WTC11 (cell line): Measurements from ENCODE around the gene PPM1N. TPM values are rescaled to one million over a fixed set of nuclear protein-coding genes. Genes with fewer than 3 reads are reported as not detected.

Experiments used
- CREM ChIP-seq: sonication (generic); formaldehyde crosslinking; IDR thresholded peaks from 2 replicates; pipeline ENCODE4 v1.8.1; 2022; ENCODE audit warnings: mild to moderate bottlenecking, missing genetic modification reagents, moderate library complexity
- FOXJ3 ChIP-seq: sonication (generic); formaldehyde crosslinking; IDR thresholded peaks from 2 replicates; pipeline ENCODE4 v1.9.0; 2021; ENCODE audit warnings: missing genetic modification reagents, mild to moderate bottlenecking, borderline replicate concordance
- FOXK1 ChIP-seq: sonication (generic); formaldehyde crosslinking; IDR thresholded peaks from 2 replicates; pipeline ENCODE4 v1.8.0; 2022; ENCODE audit warnings: mild to moderate bottlenecking, moderate library complexity, missing genetic modification reagents
- FOXP1 ChIP-seq: sonication (generic); formaldehyde crosslinking; IDR thresholded peaks from 2 replicates; pipeline ENCODE4 v1.8.0; 2022; ENCODE audit warnings: missing genetic modification reagents, mild to moderate bottlenecking, moderate library complexity, borderline replicate concordance
- GTF2I ChIP-seq: fragments of 250-450 bp; sonication (Bioruptor Pico); conservative IDR thresholded peaks from 2 replicates; pipeline ENCODE4 v1.4.0; 2021; ENCODE audit warnings: mild to moderate bottlenecking
- HMGA2 ChIP-seq: fragments of 250-450 bp; sonication (Bioruptor Pico); IDR thresholded peaks from 2 replicates; pipeline ENCODE4 v1.4.0; 2021; ENCODE audit warnings: mild to moderate bottlenecking, moderate library complexity
- MYBL2 ChIP-seq: sonication (generic); formaldehyde crosslinking; IDR thresholded peaks from 2 replicates; pipeline ENCODE4 v1.8.1; 2023; ENCODE audit warnings: mild to moderate bottlenecking, moderate library complexity, missing genetic modification reagents
- NFATC4 ChIP-seq: fragments of 250-450 bp; sonication (Bioruptor Pico); IDR thresholded peaks from 2 replicates; pipeline ENCODE4 v1.9.0; 2021; ENCODE audit warnings: mild to moderate bottlenecking
- NFYB ChIP-seq: sonication (generic); formaldehyde crosslinking; conservative IDR thresholded peaks from 2 replicates; pipeline ENCODE4 v1.8.0; 2022; ENCODE audit warnings: low read depth, missing genetic modification reagents
- NR1H2 ChIP-seq: sonication (generic); formaldehyde crosslinking; IDR thresholded peaks from 2 replicates; pipeline ENCODE4 v1.9.0; 2021; ENCODE audit warnings: mild to moderate bottlenecking, moderate library complexity, missing genetic modification reagents
- OVOL2 ChIP-seq: fragments of 250-450 bp; sonication (Bioruptor Pico); IDR thresholded peaks from 2 replicates; pipeline ENCODE4 v1.9.0; 2021; ENCODE audit warnings: mild to moderate bottlenecking, borderline replicate concordance
- TEAD1 ChIP-seq: sonication (generic); formaldehyde crosslinking; IDR thresholded peaks from 2 replicates; pipeline ENCODE4 v1.8.0; 2022; ENCODE audit warnings: mild to moderate bottlenecking, missing genetic modification reagents
- ZNF121 ChIP-seq: sonication (generic); formaldehyde crosslinking; IDR thresholded peaks from 2 replicates; pipeline ENCODE4 v1.8.0; 2023; ENCODE audit warnings: missing genetic modification reagents
- ZNF219 ChIP-seq: sonication (generic); formaldehyde crosslinking; IDR thresholded peaks from 2 replicates; pipeline ENCODE4 v1.8.0; 2023; ENCODE audit warnings: missing genetic modification reagents, mild to moderate bottlenecking, borderline replicate concordance
- ZNF263 ChIP-seq: sonication (generic); formaldehyde crosslinking; IDR thresholded peaks from 2 replicates; pipeline ENCODE4 v1.8.1; 2022; ENCODE audit warnings: low read depth, mild to moderate bottlenecking, moderate library complexity, missing genetic modification reagents
- total RNA-seq: library from RNA; stranded (reverse); gene quantifications from 3 replicates; pipeline ENCODE4 v1.2.3, GENCODE V29; 2021
- TF ChIP-seq, protein P1 (sequence below): sonication (generic); formaldehyde crosslinking; IDR thresholded peaks from 2 replicates; pipeline ENCODE4 v1.8.1; 2023; ENCODE audit warnings: mild to moderate bottlenecking, missing genetic modification reagents
- TF ChIP-seq, protein P2 (sequence below): sonication (generic); formaldehyde crosslinking; IDR thresholded peaks from 2 replicates; pipeline ENCODE4 v1.8.1; 2023; ENCODE audit warnings: mild to moderate bottlenecking, missing genetic modification reagents, moderate library complexity
- TF ChIP-seq, protein P3 (sequence below): fragments of 250-450 bp; sonication (Bioruptor Pico); IDR thresholded peaks from 2 replicates; pipeline ENCODE4 v1.9.0; 2021; ENCODE audit warnings: moderate library complexity, mild to moderate bottlenecking, inconsistent platforms, borderline replicate concordance
- TF ChIP-seq, protein P4 (sequence below): sonication (generic); formaldehyde crosslinking; IDR thresholded peaks from 2 replicates; pipeline ENCODE4 v1.8.0; 2023; ENCODE audit warnings: missing genetic modification reagents, mild to moderate bottlenecking, borderline replicate concordance
- TF ChIP-seq, protein P5 (sequence below): sonication (generic); formaldehyde crosslinking; IDR thresholded peaks from 2 replicates; pipeline ENCODE4 v1.8.0; 2023; ENCODE audit warnings: mild to moderate bottlenecking, missing genetic modification reagents
- TF ChIP-seq, protein P6 (sequence below): fragments of 200-600 bp; IDR thresholded peaks from 2 replicates; pipeline ENCODE4 v1.8.0; 2022; ENCODE audit warnings: antibody characterized with exemption
- TF ChIP-seq, protein P7 (sequence below): sonication (generic); formaldehyde crosslinking; IDR thresholded peaks from 2 replicates; pipeline ENCODE4 v1.8.0; 2022; ENCODE audit warnings: mild to moderate bottlenecking, missing genetic modification reagents
- TF ChIP-seq, protein P8 (sequence below): fragments of 250-450 bp; sonication (Bioruptor Pico); IDR thresholded peaks from 2 replicates; pipeline ENCODE4 v1.9.0; 2021; ENCODE audit warnings: mild to moderate bottlenecking

The PPM1N gene
- total RNA-seq, 1 experiment from 2014 or later, result 10.3 TPM

DNA sequence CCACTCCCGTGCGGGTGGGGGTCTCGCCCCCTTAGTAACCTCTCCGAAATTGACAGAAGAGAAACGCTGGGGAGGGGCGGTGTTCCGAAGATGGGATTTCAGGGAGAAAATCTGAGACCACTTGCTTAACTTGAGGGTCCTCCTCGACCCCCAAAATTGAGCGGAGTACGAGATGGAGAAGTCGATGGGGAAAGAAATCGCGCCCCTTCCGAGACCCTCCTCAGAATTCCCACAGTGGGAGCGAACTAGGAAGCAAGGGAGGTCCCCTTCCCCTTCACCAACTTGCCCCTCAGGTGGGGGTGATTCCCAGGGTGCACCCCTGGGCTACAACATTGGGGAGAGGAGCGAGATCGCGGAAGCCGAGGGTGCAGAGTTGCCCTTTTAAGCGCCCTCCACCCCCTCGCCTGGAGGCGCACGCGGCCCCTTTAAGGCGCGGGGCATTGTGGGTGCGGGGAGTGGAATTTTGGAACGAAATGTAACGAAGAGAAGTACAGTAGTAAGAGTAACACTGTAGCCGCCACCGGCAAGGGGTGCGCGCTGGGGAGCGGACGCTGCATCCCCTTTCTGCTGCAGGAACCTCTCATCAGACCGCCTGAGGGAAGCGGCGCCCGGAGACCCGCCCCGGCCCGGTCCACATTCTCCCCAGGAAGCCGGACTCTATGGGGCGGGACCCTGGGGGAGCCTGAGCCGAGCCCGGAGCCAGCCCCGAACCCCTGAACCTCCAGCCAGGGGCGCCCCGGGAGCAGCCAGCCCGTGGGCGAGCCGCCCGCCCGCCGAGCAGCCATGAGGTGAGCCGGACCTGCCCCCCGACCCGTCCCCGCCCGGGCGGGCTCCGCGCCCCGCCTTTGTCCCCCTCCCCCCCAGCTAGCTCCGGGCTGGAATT lies 9.0 kb downstream of the PPM1N start, which contains the start of gene VASP (continued):
- TF ChIP-seq, protein P1, sequence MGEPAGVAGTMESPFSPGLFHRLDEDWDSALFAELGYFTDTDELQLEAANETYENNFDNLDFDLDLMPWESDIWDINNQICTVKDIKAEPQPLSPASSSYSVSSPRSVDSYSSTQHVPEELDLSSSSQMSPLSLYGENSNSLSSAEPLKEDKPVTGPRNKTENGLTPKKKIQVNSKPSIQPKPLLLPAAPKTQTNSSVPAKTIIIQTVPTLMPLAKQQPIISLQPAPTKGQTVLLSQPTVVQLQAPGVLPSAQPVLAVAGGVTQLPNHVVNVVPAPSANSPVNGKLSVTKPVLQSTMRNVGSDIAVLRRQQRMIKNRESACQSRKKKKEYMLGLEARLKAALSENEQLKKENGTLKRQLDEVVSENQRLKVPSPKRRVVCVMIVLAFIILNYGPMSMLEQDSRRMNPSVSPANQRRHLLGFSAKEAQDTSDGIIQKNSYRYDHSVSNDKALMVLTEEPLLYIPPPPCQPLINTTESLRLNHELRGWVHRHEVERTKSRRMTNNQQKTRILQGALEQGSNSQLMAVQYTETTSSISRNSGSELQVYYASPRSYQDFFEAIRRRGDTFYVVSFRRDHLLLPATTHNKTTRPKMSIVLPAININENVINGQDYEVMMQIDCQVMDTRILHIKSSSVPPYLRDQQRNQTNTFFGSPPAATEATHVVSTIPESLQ (CRISPR knock-in tag), result no peak
- no peak; the same call in 1 of the 2 replicates for TF ChIP-seq NFYB (CRISPR knock-in tag)
- TF ChIP-seq NR1H2 (CRISPR knock-in tag), result no peak
- 0 out of 2 replicates have a peak, but pooled peaks have one; percentile 64 for TF ChIP-seq ZNF219
- TF ChIP-seq MYBL2, result 0 out of 2 replicates have a peak, but pooled peaks have one; percentile 40
- TF ChIP-seq, protein P2, sequence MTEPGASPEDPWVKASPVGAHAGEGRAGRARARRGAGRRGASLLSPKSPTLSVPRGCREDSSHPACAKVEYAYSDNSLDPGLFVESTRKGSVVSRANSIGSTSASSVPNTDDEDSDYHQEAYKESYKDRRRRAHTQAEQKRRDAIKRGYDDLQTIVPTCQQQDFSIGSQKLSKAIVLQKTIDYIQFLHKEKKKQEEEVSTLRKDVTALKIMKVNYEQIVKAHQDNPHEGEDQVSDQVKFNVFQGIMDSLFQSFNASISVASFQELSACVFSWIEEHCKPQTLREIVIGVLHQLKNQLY, result no peak
- TF ChIP-seq TEAD1 (CRISPR knock-in tag), result peak; percentile 76
- TF ChIP-seq NFATC4 (CRISPR knock-in tag), result no peak
- TF ChIP-seq, protein P3, sequence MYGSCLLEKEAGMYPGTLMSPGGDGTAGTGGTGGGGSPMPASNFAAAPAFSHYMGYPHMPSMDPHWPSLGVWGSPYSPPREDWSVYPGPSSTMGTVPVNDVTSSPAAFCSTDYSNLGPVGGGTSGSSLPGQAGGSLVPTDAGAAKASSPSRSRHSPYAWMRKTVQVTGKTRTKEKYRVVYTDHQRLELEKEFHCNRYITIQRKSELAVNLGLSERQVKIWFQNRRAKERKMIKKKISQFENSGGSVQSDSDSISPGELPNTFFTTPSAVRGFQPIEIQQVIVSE (CRISPR knock-in tag), result no peak
- TF ChIP-seq FOXP1 (CRISPR knock-in tag), result no peak
- no peak for TF ChIP-seq HMGA2 (CRISPR knock-in tag)
- TF ChIP-seq, protein P4, sequence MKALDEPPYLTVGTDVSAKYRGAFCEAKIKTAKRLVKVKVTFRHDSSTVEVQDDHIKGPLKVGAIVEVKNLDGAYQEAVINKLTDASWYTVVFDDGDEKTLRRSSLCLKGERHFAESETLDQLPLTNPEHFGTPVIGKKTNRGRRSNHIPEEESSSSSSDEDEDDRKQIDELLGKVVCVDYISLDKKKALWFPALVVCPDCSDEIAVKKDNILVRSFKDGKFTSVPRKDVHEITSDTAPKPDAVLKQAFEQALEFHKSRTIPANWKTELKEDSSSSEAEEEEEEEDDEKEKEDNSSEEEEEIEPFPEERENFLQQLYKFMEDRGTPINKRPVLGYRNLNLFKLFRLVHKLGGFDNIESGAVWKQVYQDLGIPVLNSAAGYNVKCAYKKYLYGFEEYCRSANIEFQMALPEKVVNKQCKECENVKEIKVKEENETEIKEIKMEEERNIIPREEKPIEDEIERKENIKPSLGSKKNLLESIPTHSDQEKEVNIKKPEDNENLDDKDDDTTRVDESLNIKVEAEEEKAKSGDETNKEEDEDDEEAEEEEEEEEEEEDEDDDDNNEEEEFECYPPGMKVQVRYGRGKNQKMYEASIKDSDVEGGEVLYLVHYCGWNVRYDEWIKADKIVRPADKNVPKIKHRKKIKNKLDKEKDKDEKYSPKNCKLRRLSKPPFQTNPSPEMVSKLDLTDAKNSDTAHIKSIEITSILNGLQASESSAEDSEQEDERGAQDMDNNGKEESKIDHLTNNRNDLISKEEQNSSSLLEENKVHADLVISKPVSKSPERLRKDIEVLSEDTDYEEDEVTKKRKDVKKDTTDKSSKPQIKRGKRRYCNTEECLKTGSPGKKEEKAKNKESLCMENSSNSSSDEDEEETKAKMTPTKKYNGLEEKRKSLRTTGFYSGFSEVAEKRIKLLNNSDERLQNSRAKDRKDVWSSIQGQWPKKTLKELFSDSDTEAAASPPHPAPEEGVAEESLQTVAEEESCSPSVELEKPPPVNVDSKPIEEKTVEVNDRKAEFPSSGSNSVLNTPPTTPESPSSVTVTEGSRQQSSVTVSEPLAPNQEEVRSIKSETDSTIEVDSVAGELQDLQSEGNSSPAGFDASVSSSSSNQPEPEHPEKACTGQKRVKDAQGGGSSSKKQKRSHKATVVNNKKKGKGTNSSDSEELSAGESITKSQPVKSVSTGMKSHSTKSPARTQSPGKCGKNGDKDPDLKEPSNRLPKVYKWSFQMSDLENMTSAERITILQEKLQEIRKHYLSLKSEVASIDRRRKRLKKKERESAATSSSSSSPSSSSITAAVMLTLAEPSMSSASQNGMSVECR (CRISPR knock-in tag), result peak; percentile 81; the same call in 1 of the 2 replicates
- TF ChIP-seq OVOL2 (CRISPR knock-in tag), result no peak
- TF ChIP-seq, protein P5, sequence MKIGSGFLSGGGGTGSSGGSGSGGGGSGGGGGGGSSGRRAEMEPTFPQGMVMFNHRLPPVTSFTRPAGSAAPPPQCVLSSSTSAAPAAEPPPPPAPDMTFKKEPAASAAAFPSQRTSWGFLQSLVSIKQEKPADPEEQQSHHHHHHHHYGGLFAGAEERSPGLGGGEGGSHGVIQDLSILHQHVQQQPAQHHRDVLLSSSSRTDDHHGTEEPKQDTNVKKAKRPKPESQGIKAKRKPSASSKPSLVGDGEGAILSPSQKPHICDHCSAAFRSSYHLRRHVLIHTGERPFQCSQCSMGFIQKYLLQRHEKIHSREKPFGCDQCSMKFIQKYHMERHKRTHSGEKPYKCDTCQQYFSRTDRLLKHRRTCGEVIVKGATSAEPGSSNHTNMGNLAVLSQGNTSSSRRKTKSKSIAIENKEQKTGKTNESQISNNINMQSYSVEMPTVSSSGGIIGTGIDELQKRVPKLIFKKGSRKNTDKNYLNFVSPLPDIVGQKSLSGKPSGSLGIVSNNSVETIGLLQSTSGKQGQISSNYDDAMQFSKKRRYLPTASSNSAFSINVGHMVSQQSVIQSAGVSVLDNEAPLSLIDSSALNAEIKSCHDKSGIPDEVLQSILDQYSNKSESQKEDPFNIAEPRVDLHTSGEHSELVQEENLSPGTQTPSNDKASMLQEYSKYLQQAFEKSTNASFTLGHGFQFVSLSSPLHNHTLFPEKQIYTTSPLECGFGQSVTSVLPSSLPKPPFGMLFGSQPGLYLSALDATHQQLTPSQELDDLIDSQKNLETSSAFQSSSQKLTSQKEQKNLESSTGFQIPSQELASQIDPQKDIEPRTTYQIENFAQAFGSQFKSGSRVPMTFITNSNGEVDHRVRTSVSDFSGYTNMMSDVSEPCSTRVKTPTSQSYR (CRISPR knock-in tag), result peak; percentile 79; the same call in 1 of the 2 replicates
- TF ChIP-seq FOXK1 (CRISPR knock-in tag), result peak; percentile 71; the same call in 1 of the 2 replicates
- no peak for TF ChIP-seq GTF2I (CRISPR knock-in tag)
- TF ChIP-seq CREM (CRISPR knock-in tag), result no peak
- TF ChIP-seq ZNF121, result no peak
- no peak for TF ChIP-seq ZNF263 (CRISPR knock-in tag)
- TF ChIP-seq, protein P6, sequence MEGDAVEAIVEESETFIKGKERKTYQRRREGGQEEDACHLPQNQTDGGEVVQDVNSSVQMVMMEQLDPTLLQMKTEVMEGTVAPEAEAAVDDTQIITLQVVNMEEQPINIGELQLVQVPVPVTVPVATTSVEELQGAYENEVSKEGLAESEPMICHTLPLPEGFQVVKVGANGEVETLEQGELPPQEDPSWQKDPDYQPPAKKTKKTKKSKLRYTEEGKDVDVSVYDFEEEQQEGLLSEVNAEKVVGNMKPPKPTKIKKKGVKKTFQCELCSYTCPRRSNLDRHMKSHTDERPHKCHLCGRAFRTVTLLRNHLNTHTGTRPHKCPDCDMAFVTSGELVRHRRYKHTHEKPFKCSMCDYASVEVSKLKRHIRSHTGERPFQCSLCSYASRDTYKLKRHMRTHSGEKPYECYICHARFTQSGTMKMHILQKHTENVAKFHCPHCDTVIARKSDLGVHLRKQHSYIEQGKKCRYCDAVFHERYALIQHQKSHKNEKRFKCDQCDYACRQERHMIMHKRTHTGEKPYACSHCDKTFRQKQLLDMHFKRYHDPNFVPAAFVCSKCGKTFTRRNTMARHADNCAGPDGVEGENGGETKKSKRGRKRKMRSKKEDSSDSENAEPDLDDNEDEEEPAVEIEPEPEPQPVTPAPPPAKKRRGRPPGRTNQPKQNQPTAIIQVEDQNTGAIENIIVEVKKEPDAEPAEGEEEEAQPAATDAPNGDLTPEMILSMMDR, result no peak
- TF ChIP-seq, protein P7, sequence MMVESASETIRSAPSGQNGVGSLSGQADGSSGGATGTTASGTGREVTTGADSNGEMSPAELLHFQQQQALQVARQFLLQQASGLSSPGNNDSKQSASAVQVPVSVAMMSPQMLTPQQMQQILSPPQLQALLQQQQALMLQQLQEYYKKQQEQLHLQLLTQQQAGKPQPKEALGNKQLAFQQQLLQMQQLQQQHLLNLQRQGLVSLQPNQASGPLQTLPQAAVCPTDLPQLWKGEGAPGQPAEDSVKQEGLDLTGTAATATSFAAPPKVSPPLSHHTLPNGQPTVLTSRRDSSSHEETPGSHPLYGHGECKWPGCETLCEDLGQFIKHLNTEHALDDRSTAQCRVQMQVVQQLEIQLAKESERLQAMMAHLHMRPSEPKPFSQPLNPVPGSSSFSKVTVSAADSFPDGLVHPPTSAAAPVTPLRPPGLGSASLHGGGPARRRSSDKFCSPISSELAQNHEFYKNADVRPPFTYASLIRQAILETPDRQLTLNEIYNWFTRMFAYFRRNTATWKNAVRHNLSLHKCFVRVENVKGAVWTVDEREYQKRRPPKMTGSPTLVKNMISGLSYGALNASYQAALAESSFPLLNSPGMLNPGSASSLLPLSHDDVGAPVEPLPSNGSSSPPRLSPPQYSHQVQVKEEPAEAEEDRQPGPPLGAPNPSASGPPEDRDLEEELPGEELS (CRISPR knock-in tag), result no peak
- no peak for TF ChIP-seq FOXJ3 (CRISPR knock-in tag)
- TF ChIP-seq, protein P8, sequence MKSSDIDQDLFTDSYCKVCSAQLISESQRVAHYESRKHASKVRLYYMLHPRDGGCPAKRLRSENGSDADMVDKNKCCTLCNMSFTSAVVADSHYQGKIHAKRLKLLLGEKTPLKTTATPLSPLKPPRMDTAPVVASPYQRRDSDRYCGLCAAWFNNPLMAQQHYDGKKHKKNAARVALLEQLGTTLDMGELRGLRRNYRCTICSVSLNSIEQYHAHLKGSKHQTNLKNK (CRISPR knock-in tag), result no peak
